Measurements from ENCODE around the gene KRTAP10-5.

KRTAP10-5 gene

DNA sequence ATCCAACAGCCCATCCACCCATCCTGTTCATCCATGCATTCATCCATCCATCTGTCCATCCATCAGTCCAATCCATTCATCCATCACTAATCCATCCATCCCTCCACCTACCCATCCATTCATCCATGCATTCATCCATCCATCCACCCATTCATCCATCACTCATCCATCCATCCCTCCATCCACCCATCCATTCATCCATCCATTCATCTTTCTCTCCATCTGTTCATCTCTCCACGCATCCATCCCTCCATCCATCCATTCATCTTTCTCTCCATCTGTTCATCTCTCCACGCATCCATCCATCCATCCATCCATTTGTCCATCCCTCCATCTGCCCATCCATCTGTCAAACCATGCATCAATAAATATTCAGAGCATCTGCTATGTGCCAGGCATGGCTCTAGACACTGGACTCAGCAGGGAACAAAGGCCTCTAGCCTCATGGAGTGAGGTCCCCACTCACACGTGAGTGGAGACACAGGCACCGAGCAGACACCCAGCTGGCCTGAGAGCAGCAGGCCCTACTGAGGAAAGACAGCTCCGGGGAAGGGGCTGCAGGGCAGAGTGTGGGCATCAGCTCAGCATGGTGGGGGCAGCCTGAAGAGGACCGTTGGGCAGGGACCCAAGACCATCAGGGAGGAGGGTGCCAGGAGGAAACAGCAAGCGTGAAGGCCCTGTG is 50.0 kb downstream of the KRTAP10-5 start:
- no peak for DNase-seq (ENCODE audit: low read depth in 2 of 2)

GRCh38 chr21:44529503-44530125 is 50.8 kb downstream of the KRTAP10-5 start:
- DNase-seq (ENCODE audit: low read depth in 2 of 2) = no peak
